Measurements from ENCODE around the gene LTB4R2.
"Not testable (repeated sequence)": the region's sequence is repeated elsewhere in the genome, so short reads cannot be mapped to it uniquely, and the experiment has no call there.

Gene LTB4R2

DNA sequence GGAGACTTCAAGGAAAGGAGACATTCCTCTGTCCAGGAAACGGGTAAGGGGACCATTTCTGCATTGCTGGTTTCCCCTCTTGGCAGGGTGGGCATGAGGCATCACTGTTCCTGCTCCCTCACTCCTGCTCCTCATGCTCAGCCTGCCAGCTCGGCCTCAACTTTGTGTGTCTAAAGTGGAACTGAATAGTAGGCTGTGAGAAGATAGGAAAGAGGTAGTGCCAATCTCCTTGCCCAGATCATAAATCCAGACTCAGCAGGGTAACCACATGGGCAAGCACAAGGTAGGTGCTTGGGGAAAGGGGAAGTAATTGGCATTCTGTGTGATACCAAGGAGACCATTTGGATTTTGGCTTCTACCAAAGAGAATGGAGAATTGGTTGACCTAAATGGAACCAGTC is 4.0 kb downstream of the LTB4R2 start:
- Histone ChIP-seq H3K4me3 (no peak overlapping the region), H3K27ac (peak overlapping the region in 19 of 21 experiments; percentile 13 to 94 (median 86))

DNA sequence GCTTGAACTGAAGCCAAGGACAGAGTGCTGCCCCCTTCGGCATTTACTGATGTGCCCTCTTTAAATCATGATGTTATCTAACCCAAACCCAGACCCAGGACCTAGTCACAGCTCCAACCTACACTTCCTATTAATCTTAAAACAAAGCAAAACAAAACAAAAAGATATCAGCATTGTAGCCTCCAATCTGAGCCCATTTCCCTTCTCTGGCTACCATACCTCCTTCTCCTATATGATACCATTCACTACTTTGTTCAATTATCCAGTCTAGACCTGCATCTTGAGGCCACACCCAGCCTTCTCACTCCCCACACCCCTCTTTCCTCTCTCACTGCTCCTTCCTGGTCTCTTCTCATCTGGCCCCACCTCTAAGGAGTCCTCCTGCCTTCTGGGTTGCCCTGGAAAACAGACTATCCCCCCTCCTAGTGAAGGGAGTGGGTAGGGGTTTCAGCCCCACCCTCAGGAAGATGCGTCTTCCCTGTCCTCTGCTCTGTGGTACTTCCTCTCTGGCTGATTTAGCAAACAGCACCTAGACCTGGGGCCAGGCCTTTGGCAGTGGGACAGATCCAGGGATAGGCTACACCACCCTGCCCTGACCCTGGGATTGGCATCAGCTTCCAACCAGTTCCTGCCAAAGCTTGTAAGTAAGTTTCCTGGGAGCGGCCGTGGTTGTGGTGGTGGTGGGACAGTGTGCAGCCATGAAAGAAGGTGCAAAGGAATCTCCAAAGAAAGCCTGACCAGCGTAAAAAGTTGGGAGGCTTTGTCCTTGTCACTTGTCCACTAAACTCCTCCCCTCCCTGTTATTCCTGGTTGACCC is 4.6 kb downstream of the LTB4R2 start:
- H3K4me3 ChIP-seq = peak overlapping the region in 1 of 7 experiments; percentile 1
- peak overlapping the region in 18 of 21 experiments; percentile 13 to 94 (median 87) for H3K27ac ChIP-seq

DNA sequence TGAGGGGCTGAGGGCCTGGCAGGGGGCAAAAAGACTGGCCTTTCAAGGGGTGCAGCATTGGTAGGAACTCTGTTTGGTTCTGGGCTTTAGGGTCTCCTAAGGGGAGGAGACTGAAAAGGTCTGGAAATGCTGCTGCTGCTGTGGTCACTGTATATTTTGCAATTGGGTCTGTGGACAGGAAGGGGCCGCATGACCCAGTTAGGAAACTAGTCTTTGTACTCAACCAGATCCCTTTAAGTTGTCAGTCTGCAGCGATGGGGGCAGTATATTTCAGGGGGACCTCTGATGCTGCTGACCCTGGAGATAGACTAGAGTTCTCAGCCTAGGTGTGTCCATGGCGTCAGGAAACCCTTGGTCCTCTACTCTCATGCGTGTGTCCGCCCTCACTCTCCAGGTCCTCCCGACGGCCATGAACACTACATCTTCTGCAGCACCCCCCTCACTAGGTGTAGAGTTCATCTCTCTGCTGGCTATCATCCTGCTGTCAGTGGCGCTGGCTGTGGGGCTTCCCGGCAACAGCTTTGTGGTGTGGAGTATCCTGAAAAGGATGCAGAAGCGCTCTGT is 5.4 kb downstream of the LTB4R2 start:
- H3K4me3 ChIP-seq = peak overlapping the region in 1 of 7 experiments; percentile 1
- H3K27ac ChIP-seq = peak overlapping the region in 17 of 21 experiments; percentile 30 to 94 (median 79)

DNA sequence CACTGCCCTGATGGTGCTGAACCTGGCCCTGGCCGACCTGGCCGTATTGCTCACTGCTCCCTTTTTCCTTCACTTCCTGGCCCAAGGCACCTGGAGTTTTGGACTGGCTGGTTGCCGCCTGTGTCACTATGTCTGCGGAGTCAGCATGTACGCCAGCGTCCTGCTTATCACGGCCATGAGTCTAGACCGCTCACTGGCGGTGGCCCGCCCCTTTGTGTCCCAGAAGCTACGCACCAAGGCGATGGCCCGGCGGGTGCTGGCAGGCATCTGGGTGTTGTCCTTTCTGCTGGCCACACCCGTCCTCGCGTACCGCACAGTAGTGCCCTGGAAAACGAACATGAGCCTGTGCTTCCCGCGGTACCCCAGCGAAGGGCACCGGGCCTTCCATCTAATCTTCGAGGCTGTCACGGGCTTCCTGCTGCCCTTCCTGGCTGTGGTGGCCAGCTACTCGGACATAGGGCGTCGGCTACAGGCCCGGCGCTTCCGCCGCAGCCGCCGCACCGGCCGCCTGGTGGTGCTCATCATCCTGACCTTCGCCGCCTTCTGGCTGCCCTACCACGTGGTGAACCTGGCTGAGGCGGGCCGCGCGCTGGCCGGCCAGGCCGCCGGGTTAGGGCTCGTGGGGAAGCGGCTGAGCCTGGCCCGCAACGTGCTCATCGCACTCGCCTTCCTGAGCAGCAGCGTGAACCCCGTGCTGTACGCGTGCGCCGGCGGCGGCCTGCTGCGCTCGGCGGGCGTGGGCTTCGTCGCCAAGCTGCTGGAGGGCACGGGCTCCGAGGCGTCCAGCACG is 6.1 kb downstream of the LTB4R2 start:
- peak overlapping the region in 1 of 7 experiments; percentile 7 for H3K4me3 ChIP-seq
- peak overlapping the region in 18 of 21 experiments; percentile 15 to 94 (median 76) for H3K27ac ChIP-seq

DNA sequence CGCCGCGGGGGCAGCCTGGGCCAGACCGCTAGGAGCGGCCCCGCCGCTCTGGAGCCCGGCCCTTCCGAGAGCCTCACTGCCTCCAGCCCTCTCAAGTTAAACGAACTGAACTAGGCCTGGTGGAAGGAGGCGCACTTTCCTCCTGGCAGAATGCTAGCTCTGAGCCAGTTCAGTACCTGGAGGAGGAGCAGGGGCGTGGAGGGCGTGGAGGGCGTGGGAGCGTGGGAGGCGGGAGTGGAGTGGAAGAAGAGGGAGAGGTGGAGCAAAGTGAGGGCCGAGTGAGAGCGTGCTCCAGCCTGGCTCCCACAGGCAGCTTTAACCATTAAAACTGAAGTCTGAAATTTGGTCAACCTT is 6.6 kb downstream of the LTB4R2 start:
- H3K27ac ChIP-seq = peak overlapping the region in 17 of 21 experiments; percentile 24 to 94 (median 79)

DNA sequence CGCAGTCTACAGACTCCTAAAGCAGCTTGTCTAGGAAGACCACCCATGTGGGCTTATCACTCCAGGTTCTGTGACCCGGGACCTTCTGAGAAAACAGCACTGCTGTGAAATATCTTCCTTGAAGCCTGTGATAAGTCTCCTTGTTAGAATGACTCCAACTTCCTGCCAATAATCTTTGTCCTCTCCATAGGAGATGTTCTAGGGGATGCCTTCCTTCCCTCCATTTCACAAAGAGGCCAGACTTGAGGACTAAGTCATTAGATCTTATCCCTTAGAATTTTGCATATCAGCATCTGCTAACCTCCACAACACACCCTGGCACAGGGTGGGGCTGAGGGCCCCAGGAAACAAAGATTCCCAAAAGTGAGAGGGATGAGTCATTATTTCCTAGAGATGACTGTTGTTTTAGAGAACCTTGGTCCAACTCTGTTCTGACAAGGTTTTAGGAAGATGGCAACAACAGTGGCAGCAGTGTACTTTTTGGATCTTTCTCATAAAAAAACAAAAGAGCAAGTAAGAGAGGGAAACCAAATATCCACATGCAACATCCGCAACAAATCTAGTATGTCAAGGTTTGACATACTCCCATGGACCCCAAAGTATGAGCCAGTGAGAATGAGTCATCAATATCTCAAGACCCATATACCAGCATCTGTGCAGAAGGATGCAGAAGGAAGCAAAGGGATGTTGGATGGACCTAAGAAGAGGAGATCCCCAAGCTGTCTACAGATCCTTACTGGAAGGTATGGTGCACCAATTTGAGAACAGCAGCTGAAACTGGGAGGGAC is 7.4 kb downstream of the LTB4R2 start:
- Histone ChIP-seq H3K4me3 (no peak overlapping the region), H3K27ac (peak overlapping the region in 13 of 21 experiments; percentile 1 to 94 (median 81))

More for the DNA sequence above, 6.6 kb downstream of the LTB4R2 start:
- peak overlapping the region in 1 of 7 experiments; percentile 7 for H3K4me3 ChIP-seq

DNA sequence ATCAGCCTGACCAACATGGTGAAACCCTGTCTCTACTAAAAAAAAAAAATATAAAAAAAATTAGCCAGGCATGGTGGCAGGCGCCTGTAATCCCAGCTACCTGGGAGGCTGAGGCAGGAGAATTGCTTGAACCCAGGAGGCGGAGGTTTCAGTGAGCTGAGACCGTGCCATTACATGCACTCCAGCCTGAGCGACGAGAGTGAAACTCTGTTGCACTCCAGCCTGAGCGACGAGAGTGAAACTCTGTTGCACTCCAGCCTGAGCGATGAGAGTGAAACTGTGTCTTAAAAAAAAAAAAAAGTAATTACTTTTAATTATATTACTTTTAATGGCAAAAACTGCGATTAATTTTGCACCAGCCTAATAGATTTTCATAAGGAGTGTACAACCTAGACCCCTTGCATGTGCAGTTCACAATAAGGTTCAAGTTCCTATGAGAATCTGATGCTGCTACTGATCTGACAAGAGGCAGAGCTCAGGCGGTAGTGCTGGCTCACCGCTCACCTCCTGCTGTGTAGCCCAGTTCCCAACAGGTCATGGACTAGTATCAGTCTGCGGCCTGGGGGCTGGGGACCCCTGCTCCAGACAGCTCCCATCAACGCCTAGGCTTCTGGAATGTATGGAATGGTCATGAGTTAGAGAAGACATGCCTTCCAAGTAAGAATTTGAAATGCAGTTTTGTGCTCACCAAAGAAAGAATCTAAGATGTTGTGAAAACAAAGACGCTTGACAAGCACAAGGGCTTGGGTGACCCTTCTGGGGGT is 11.5 kb downstream of the LTB4R2 start:
- Histone ChIP-seq H3K27ac (no peak overlapping the region), H3K4me3 (no peak overlapping the region)

DNA sequence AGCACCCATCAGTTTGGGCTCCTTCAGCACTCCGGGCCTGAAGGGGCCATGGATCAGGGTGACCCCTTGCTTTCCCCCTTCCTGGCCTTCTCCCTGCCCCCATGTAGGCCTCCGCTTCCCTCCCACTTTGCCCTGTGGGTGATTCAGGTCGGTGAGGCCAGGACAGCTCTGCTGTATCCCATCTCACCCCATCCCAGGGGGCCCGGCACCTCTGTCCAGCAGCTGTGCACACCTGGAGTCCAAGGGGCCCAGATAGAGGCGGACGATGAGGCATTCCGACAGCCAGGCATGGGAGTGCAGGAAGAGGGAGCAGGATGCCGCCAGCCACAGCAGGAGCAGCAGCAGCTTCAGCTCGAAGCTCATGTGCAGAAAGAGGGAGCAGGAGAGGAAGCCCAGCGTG is 12.7 kb downstream of the LTB4R2 start:
- no peak overlapping the region for H3K4me3 ChIP-seq
- H3K27ac ChIP-seq = no peak overlapping the region

DNA sequence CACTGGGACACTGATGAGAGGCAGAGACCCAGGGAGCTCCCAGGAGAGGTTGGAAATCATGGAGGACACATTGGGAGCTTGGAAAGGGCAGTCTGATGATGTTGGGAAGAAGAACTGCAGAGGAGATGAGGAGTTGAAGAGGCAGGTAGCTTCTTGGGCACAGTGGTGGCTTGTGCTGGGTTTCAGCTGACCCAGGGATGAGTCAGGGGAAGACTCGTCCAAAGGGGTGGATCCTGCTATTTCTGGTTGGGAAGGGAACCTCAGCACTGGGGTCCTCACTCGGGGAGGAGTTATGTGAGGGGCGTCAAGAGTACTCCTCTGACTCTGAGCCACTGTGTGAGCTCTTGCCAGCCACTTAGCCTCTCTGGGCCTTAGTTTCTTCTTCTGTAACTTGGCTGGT is 13.4 kb downstream of the LTB4R2 start:
- H3K27ac ChIP-seq = no peak overlapping the region

DNA sequence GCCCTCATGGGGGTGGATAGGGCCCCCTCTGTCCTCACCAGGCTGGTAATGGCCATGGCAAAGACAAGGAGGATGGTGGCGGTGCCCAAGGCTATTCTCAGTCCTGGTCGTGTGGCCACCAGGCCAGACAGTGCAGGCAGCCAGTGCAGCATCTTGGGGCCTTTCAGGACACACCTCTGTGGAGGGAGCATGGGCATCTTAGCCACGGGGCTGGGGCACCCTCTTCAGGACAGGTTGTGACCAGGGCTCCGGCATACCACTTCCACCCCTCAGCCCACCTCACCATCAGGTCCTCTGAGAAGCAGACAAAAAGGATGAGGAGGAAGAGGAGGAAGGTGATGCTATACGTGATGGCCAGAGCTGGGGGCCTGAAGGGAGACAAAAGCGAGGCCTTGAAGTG is 14.1 kb downstream of the LTB4R2 start:
- no peak overlapping the region for H3K4me3 ChIP-seq
- no peak overlapping the region for H3K27ac ChIP-seq

More for the DNA sequence above, 13.4 kb downstream of the LTB4R2 start:
- H3K4me3 ChIP-seq = no peak overlapping the region

DNA sequence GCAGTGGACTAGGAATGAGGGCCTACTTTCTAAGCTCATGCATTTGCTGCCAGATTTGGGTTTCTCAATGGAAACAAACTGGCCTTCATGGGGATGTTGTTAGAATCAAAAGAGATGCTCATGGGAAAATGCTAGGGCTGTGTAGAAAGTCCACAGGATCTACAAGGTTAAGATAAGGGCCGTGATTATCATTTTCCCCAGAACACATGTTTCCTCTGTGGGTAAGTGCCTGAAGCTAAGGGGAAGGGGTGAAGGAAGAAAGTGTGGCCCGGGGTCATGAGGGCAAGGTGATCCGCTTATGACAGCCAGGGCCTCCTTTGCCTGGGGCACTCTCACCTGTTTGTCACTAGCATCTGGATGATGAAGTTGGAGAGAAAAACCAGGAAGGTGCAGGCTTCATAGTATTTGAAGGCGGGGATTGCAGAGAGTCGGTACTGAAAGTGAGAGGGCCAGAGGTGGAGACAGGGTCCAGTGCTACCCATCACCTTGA is 15.1 kb downstream of the LTB4R2 start:
- H3K4me3 ChIP-seq = no peak overlapping the region

DNA sequence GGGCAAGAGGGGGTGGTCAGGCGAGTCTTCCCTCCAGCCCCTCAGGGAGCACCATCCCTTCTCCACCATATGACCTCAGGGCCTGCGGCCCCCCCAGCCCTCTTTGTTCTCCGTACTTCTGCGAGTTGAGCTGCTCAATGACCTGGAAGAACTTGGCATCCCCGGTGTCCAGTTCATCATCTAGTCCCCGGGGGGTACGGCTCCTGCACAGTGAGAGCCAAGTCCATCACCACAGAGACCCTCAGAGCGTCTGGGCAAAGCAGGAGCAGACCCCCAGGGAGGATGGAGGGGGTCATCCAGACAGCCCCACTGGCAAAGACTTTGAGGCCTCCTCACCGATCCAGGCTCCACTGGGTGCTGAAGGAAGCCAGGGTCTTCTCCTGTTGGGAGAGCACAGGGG is 16.0 kb downstream of the LTB4R2 start:
- Histone ChIP-seq H3K4me3 (no peak overlapping the region), H3K27ac (no peak overlapping the region)

More for the DNA sequence above, 15.1 kb downstream of the LTB4R2 start:
- H3K27ac ChIP-seq = no peak overlapping the region

DNA sequence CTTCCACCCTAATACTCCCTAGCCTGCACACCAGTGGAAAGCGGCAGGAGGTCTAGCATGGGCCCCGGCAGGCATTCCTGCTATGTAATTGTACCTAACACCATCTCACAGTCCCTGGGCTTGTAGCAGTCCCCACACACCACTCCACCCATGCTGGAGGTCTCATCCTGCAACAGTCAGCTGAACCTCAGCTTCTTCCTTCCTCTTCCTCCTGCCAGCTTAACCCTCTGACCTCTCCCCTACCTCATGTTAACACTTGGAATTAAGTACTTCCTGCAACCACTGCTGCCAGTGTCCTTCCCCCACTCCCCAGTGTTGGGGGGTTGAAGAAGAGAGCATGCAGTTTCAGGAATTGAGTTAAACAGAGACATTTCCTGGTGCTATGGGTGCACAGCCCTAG is 17.4 kb downstream of the LTB4R2 start:
- no peak overlapping the region for H3K4me3 ChIP-seq
- peak overlapping the region in 2 of 21 experiments; percentile 2 to 17 for H3K27ac ChIP-seq

DNA sequence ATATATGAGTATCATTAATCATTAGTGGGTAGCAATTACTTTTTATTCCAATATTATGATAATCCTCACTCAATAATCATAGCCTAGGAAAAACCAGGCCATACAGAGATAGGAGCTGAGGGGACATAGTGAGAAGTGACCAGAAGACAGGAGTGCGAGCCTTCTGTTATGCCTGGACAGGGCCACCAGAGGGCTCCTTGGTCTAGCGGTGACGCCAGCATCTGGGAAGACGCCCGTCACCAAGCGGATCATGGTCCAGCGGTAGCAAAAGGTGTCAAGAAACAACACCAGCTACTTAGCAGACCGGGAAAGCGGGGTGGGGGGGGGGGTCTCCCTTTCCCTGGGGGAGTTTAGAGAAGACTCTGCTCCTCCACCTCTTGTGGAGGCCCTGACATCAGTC is 18.0 kb downstream of the LTB4R2 start:
- not testable (repeated sequence) for H3K4me3 ChIP-seq, H3K27ac ChIP-seq

DNA sequence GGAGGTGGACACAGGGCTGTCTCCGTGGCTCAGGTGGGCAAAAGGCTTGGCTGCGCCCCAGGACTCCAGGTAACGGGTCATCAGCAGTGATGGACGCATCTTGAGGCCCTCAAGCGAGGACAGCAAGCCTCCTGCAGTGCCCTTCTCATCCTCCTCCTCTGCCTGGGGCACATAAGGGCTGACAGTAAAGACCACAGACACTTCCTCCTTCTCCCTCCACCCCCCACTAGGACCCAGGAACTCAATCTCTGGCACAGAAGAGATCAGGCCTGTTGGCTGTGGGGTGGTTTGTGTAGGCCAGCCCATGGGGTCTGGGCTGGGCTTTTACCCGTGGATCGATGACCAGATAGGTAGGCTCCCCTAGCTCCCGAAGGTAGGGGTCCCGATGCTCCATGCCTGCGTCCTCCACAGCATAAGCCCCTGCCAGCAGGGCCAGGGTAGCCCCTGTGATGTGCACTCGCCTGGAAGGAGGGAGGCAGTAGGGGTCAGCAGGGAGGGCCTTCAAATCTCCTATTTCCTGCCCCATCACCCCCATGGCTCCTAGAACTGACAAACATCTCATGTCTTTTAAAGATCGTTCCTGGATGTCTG is 19.2 kb downstream of the LTB4R2 start:
- H3K27ac ChIP-seq = peak overlapping the region in 4 of 21 experiments; percentile 9 to 52 (median 28)
- H3K4me3 ChIP-seq = no peak overlapping the region

DNA sequence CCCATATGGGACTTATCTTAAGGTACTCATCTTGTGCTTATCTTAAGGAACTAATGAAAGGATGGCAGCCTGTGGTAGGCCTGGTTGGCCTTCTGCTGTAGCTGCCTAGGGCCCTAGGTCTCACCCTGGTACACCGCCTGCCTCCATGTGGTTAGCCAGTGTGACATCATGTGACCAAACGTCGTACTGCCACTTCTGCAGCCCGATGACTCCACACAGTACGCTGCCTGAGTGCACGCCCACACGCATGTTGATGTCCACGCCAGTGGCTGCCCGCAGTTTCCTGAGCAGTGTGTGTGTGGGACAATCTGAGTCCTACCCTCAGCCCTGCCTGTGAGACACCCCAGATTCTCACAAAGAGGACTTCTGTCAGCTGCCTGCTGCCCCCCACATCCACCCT is 19.8 kb downstream of the LTB4R2 start:
- Histone ChIP-seq H3K27ac (peak overlapping the region in 1 of 21 experiments; percentile 32), H3K4me3 (no peak overlapping the region)

DNA sequence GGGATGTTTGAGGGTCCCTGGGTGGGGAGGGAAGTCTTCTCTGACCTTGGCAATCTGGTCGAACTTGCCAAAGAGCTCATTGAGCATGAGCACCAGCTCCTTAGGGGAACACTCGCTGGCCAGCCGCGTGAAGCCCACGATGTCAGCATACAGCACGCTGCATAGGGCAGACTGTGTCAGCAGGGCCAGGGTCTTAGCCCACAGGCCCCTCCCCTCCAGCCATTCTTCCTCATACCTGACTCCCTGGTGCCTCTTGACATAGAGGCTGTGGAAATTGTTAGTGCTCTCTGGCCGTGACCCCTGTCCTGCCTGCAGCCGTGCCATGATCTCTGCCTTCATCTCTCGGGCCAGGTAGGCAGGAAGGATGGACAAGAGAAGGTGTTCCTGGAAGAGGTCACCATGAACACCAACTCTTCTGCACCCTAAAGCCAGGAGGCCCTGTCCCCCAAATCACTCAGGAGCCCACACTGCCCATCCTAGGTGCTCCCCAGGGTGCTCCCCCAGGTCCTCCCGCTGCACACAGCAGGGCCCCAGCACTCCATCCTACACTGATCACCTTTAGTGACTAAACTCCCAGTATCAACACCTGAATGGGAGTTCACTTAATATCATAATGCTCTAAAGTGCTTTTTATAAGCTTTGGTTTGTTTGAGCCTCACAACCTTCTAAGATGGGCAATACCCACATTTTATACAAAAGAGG is 21.2 kb downstream of the LTB4R2 start:
- Histone ChIP-seq H3K4me3 (no peak overlapping the region), H3K27ac (no peak overlapping the region)

Measured in skin epidermis (tissue), 12 donors.